Measurements from ENCODE around the gene MMAB.
A peak's percentile ranks its signal among the peaks of the same experiment; 100 is the strongest.

Gene MMAB

DNA sequence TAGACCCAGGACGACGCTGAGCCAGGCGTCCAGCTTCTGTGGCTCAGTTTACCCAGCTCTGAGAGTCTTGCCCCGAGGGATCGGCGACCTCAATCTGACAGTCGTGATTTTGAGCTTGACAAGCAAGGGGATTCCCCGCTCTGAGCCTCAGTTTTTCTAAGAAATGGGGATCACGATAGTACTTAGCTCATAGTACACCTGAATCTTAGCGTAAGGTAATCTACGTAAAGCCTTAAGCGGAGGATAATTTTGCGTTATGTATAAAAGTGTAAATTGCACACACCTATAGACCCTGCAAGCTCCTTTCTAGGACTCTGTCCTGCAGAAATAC lies 575 bp upstream of the MMAB start:
- no peak for DNase-seq (ENCODE audit: low read depth)
- TF ChIP-seq, protein P1, sequence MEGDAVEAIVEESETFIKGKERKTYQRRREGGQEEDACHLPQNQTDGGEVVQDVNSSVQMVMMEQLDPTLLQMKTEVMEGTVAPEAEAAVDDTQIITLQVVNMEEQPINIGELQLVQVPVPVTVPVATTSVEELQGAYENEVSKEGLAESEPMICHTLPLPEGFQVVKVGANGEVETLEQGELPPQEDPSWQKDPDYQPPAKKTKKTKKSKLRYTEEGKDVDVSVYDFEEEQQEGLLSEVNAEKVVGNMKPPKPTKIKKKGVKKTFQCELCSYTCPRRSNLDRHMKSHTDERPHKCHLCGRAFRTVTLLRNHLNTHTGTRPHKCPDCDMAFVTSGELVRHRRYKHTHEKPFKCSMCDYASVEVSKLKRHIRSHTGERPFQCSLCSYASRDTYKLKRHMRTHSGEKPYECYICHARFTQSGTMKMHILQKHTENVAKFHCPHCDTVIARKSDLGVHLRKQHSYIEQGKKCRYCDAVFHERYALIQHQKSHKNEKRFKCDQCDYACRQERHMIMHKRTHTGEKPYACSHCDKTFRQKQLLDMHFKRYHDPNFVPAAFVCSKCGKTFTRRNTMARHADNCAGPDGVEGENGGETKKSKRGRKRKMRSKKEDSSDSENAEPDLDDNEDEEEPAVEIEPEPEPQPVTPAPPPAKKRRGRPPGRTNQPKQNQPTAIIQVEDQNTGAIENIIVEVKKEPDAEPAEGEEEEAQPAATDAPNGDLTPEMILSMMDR (conservative IDR thresholded peaks at IDR 0.05; ENCODE audit: low read depth, low read length), result no peak
- H3K4me3 ChIP-seq (ENCODE audit: low read depth, low read length), result peak overlapping the region; percentile 79

DNA sequence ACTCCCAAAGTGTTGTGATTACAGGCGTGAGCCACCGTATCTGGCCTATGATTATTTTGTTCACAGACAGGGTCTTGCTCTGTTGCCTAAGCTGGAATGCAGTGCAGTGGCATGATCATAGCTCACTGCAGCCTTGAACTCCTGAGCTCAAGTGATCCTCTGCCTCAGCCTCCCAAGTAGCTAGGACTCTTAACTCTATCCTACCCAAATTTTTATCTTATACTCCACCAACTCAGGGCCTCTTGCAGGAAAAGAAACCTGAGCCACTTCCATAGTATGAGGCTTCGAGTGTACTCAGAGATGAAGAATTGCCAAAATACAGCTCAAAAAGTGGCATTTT lies 828 bp downstream of the MMAB start:
- TF ChIP-seq, protein P1 (conservative IDR thresholded peaks at IDR 0.05; ENCODE audit: low read depth, low read length), result no peak
- H3K4me3 ChIP-seq (ENCODE audit: low read depth, low read length), result peak overlapping the region; percentile 95
- DNase-seq (ENCODE audit: low read depth), result no peak

DNA sequence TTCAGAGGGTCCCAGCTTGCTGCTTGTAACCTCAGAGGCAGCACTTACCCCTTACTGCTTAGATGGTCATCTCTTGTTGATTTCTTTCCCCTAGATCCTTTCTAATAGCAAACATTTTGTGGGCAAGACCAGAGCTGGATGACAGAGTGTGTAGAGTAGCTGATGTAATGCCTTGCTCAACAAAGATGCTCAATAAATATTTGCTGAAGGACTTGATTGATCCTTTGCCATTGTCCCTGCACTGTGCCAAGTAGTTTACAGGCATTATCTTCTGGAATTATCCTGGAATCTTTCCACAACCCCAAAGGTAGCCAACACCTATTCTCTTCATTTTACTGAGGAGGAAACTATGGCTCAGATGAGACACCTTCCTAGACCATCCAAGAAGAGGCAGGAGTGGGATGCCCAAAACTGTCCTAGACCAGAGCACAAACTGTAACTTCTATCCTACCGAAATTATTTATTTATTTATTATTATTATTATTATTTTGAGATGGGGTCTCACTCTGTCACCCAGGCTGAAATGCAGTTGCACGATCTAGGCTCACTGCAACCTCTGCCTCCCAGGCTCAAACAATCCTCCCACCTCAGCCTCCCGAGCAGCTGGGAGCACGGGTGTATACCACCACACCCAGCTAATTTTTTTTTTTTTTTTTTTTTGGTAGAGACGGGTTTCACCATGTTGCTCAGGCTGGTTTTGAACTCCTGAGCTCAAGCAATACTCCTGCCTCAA lies 1.4 kb downstream of the MMAB start:
- TF ChIP-seq, protein P1 (conservative IDR thresholded peaks at IDR 0.05; ENCODE audit: low read depth, low read length), result no peak
- DNase-seq (ENCODE audit: low read depth), result no peak
- H3K4me3 ChIP-seq (ENCODE audit: low read depth, low read length), result no peak overlapping the region

DNA sequence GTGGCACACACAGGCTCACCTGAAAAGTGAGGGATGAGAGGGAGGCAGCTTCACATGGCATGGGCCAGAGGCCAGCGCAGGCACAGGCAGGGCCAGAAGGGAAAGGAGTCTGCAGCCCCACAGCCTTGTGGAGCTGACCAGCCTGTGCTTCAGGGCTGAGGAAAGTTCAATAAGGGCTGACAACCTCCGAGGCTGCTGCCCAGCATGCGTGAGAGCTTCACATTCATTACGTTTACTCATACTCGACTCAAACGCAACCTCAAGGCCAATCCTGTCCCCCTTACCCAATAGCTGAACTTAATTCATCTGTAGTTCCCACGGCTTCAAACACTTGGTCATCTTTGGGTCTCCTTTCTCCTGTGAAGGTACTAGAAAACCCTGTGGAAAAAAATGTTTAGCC lies 4.8 kb downstream of the MMAB start:
- TF ChIP-seq, protein P1 (conservative IDR thresholded peaks at IDR 0.05; ENCODE audit: low read depth, low read length), result no peak
- no peak for DNase-seq (ENCODE audit: low read depth)
- no peak overlapping the region for H3K4me3 ChIP-seq (ENCODE audit: low read depth, low read length)

DNA sequence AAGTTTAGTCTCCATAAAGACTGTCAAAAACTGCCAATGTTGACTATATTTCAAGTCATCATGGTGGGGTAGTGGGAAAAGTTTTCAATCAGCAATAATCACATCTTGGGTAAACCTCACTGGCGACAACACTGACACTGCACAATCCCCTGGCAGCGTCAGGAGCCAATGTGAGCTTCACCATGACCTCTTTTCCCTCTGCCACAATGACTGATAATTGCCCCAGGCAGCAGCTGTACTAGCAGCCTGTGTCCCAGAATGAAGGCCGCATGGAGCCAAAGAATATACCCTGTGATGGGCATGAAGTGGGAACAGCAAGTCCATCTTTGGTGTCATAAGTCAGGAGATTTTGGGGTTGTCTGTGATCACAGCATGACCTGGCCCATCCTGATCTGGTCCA lies 5.3 kb downstream of the MMAB start:
- no peak overlapping the region for H3K4me3 ChIP-seq (ENCODE audit: low read depth, low read length)
- no peak for DNase-seq (ENCODE audit: low read depth)
- TF ChIP-seq, protein P1 (conservative IDR thresholded peaks at IDR 0.05; ENCODE audit: low read depth, low read length), result no peak

DNA sequence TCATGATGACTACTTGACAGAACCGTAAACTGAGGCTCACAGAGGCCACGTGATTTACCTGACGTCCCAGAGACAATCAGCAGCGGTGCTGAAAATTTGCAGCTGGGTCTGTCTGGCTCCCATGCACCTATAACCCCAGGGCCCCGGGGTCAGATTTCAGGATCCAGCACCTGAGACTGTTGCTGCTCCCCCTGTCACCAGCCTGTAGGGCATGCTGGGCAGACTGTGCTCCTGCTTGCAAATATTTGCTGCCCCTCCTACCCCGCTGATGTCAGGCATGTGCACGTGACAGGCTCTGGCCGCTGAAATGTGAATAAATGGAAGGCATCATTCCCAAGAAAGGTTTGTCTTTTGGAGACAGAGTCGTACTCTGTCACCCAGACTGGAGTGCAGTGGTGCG lies 6.0 kb downstream of the MMAB start:
- TF ChIP-seq, protein P1 (conservative IDR thresholded peaks at IDR 0.05; ENCODE audit: low read depth, low read length), result no peak
- no peak for DNase-seq (ENCODE audit: low read depth)
- H3K4me3 ChIP-seq (ENCODE audit: low read depth, low read length), result no peak overlapping the region

DNA sequence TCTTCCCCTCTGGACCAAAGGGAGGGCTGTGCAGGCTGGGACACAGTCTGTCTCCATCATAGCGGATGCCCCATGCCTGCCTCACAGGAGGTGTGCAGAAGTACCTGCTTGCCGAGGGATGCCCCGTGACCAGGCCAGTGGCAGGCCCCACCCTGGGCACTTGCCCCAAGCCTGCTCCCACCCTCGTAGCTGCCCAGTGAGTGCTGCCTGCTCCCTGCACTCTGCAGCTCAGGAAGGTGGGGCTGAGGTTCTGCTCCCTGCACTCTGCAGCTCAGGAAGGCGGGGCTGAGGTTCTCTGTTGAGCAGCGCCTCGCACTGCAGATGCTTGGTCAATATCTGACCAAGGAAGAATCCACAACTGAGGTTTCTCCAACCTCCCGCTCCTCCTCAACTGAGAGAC lies 6.9 kb downstream of the MMAB start:
- TF ChIP-seq, protein P1 (conservative IDR thresholded peaks at IDR 0.05; ENCODE audit: low read depth, low read length), result no peak
- no peak for DNase-seq (ENCODE audit: low read depth)
- H3K4me3 ChIP-seq (ENCODE audit: low read depth, low read length), result no peak overlapping the region

Measured in choroid plexus epithelial cell (primary cell).